ENCODE measurements around the gene MYOC.
"Not testable (repeated sequence)": the region's sequence is repeated elsewhere in the genome, so short reads cannot be mapped to it uniquely, and the experiment has no call there.

MYOC gene

GRCh38 chr1:171600862-171601261, 51.6 kb downstream of the MYOC start:
- no peak for DNase-seq

- not testable (repeated sequence) for DNase-seq
These were observed 52.2 kb downstream of the MYOC start for GRCh38 chr1:171600310-171600709.

GRCh38 chr1:171597203-171597602, 55.3 kb downstream of the MYOC start:
- DNase-seq, result no peak

- no peak for DNase-seq
These were observed 55.8 kb downstream of the MYOC start for GRCh38 chr1:171596705-171597104.

GRCh38 chr1:171596119-171596518, 56.4 kb downstream of the MYOC start:
- DNase-seq, result no peak

- DNase-seq, result no peak
These were observed 57.2 kb downstream of the MYOC start for GRCh38 chr1:171595324-171595723.

GRCh38 chr1:171590022-171590421, 62.5 kb downstream of the MYOC start:
- DNase-seq, result no peak

- no peak for DNase-seq
These were observed 64.3 kb downstream of the MYOC start for GRCh38 chr1:171588230-171588629.

GRCh38 chr1:171585715-171586114, 66.8 kb downstream of the MYOC start:
- no peak for DNase-seq
